Neural cell (in vitro differentiated cells): ENCODE results near the gene ITGB3.

ENCODE experiments used
- EP300 ChIP-seq: fragments of 450-650 bp; conservative IDR thresholded peaks from 2 replicates; pipeline ENCODE4 v1.6.1; 2014; ENCODE audit warnings: antibody characterized with exemption, mild to moderate bottlenecking, moderate library complexity; ENCODE audit not compliant: poor library complexity, severe bottlenecking
- EZH2 ChIP-seq: fragments of 200-600, 300-800 bp; shearing (Covaris generic), sonication (generic); IDR thresholded peaks from 2 replicates; pipeline ENCODE4 v1.6.1; 2014; ENCODE audit warnings: antibody characterized with exemption, low read length, borderline replicate concordance, mild to moderate bottlenecking; ENCODE audit not compliant: insufficient read depth, poor library complexity, severe bottlenecking
- POLR2AphosphoS5 ChIP-seq: IDR thresholded peaks from 2 replicates; pipeline ENCODE4 v1.6.1; 2012
- RAD21 ChIP-seq: fragments of 450-650 bp; conservative IDR thresholded peaks from 2 replicates; pipeline ENCODE4 v1.6.1; 2014; ENCODE audit warnings: antibody characterized with exemption, mild to moderate bottlenecking, moderate library complexity
- TAF1 ChIP-seq: IDR thresholded peaks from 2 replicates; pipeline ENCODE4 v1.6.1; 2012; ENCODE audit warnings: low read depth
- TF ChIP-seq, protein P1 (sequence below): fragments of 450-650 bp; IDR thresholded peaks from 2 replicates; pipeline ENCODE4 v1.5.1; 2014; ENCODE audit warnings: antibody characterized with exemption, mild to moderate bottlenecking, moderate library complexity; ENCODE audit not compliant: poor library complexity, severe bottlenecking
- TF ChIP-seq, protein P2 (sequence below): IDR thresholded peaks from 2 replicates; pipeline ENCODE4 v1.6.1; 2012; ENCODE audit warnings: borderline replicate concordance

DNA sequence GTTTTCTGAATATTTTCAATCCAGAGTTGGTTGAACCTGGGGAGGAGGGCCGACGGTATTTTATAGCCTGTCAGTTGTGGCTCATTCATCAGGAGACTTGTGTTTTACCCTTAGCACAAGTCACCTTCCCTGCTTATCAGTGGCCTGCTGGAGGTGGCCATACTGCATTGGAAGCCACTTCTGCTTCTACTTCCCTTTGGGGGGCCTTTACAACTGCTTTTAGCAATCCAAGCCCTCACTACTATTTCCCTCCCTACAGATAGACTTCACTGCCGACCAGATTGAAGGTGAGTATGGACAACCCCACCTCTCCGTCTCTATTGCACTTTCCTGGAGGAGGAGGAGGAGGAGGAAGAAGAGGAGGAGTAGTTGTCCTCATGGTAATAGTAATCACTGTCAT, 40.1 kb upstream of the ITGB3 start:
- TF ChIP-seq, protein P1, sequence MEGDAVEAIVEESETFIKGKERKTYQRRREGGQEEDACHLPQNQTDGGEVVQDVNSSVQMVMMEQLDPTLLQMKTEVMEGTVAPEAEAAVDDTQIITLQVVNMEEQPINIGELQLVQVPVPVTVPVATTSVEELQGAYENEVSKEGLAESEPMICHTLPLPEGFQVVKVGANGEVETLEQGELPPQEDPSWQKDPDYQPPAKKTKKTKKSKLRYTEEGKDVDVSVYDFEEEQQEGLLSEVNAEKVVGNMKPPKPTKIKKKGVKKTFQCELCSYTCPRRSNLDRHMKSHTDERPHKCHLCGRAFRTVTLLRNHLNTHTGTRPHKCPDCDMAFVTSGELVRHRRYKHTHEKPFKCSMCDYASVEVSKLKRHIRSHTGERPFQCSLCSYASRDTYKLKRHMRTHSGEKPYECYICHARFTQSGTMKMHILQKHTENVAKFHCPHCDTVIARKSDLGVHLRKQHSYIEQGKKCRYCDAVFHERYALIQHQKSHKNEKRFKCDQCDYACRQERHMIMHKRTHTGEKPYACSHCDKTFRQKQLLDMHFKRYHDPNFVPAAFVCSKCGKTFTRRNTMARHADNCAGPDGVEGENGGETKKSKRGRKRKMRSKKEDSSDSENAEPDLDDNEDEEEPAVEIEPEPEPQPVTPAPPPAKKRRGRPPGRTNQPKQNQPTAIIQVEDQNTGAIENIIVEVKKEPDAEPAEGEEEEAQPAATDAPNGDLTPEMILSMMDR: no peak
- TF ChIP-seq EP300 (no peak), RAD21 (no peak), EZH2 (no peak), TAF1 (no peak), POLR2AphosphoS5 (no peak)
- TF ChIP-seq, protein P2, sequence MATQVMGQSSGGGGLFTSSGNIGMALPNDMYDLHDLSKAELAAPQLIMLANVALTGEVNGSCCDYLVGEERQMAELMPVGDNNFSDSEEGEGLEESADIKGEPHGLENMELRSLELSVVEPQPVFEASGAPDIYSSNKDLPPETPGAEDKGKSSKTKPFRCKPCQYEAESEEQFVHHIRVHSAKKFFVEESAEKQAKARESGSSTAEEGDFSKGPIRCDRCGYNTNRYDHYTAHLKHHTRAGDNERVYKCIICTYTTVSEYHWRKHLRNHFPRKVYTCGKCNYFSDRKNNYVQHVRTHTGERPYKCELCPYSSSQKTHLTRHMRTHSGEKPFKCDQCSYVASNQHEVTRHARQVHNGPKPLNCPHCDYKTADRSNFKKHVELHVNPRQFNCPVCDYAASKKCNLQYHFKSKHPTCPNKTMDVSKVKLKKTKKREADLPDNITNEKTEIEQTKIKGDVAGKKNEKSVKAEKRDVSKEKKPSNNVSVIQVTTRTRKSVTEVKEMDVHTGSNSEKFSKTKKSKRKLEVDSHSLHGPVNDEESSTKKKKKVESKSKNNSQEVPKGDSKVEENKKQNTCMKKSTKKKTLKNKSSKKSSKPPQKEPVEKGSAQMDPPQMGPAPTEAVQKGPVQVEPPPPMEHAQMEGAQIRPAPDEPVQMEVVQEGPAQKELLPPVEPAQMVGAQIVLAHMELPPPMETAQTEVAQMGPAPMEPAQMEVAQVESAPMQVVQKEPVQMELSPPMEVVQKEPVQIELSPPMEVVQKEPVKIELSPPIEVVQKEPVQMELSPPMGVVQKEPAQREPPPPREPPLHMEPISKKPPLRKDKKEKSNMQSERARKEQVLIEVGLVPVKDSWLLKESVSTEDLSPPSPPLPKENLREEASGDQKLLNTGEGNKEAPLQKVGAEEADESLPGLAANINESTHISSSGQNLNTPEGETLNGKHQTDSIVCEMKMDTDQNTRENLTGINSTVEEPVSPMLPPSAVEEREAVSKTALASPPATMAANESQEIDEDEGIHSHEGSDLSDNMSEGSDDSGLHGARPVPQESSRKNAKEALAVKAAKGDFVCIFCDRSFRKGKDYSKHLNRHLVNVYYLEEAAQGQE: no peak
